Measurements from ENCODE around the gene ISYNA1. TPM values are rescaled to one million over a fixed set of nuclear protein-coding genes. Genes with fewer than 3 reads are reported as not detected.

The ISYNA1 gene
- total and polyA plus RNA-seq, 10 of the 15 experiments (the other 5 are each of a cell fraction or from before 2014, with no cell fraction given) = 1.9 to 37.0 (median 9.1) TPM

- in situ Hi-C loops (cut with MboI) = loop anchor here (10.0 to 25.0 kb wide), 2 partner anchors 222 to 410 kb away; no protein-coding TSS in a partner anchor
- H3K9ac ChIP-seq (ENCODE audit: control insufficient read depth, insufficient read depth, low read length) = no peak overlapping the region
- FAIRE-seq = no peak
- ChIA-PET POLR2A (interaction anchor here (0.6 kb wide), 1 partner anchor 455 kb away, joined by 4 read pairs; no protein-coding TSS in a partner anchor), CTCF (interaction anchor here (0.5 to 2.4 kb wide), 4 partner anchors 9 to 224 kb away, joined by 3 to 12 read pairs (median 6); no protein-coding TSS in a partner anchor), SMC1A (ENCODE audit: uncharacterized antibody, unreplicated experiment) (no interaction called here), RAD21 (ENCODE audit: unreplicated experiment) (interaction anchor here (0.6 to 1.4 kb wide), 3 partner anchors 68 to 932 kb away, joined by 3 to 4 read pairs (median 3); no protein-coding TSS in a partner anchor)
- no peak for DNase-seq (ENCODE audit: low read depth, low spot score)
- BruUV-seq (replicated peaks) = no TSS peak
- H3K4me3 ChIP-seq = no peak overlapping the region
- no peak overlapping the region for H3K27ac ChIP-seq (ENCODE audit: control insufficient read depth, insufficient read depth)
- ATAC-seq = no peak
- no peak for TF ChIP-seq ZNF207 (IDR thresholded peaks at IDR 0.05; ENCODE audit: borderline replicate concordance)
- no peak for TF ChIP-seq RB1 (IDR thresholded peaks at IDR 0.05; ENCODE audit: borderline replicate concordance)
- TF ChIP-seq, protein P1, sequence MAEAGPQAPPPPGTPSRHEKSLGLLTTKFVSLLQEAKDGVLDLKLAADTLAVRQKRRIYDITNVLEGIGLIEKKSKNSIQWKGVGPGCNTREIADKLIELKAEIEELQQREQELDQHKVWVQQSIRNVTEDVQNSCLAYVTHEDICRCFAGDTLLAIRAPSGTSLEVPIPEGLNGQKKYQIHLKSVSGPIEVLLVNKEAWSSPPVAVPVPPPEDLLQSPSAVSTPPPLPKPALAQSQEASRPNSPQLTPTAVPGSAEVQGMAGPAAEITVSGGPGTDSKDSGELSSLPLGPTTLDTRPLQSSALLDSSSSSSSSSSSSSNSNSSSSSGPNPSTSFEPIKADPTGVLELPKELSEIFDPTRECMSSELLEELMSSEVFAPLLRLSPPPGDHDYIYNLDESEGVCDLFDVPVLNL (IDR thresholded peaks at IDR 0.05; ENCODE audit: low read depth, low read length) = no peak
- no peak for TF ChIP-seq ATF2 (IDR thresholded peaks at IDR 0.05; ENCODE audit: low read length)
- no peak for TF ChIP-seq EED (IDR thresholded peaks at IDR 0.05; ENCODE audit: low read depth)
- no peak for TF ChIP-seq TAF1 (IDR thresholded peaks at IDR 0.05; ENCODE audit: borderline replicate concordance, low read depth, low read length)
- no peak for TF ChIP-seq NBN (IDR thresholded peaks at IDR 0.05)
- TF ChIP-seq BHLHE40 (IDR thresholded peaks at IDR 0.05; ENCODE audit: borderline replicate concordance in 1 of 2, low read depth in 2 of 2, low read length in 1 of 2) = no peak
- TF ChIP-seq, protein P2, sequence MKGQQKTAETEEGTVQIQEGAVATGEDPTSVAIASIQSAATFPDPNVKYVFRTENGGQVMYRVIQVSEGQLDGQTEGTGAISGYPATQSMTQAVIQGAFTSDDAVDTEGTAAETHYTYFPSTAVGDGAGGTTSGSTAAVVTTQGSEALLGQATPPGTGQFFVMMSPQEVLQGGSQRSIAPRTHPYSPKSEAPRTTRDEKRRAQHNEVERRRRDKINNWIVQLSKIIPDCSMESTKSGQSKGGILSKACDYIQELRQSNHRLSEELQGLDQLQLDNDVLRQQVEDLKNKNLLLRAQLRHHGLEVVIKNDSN (IDR thresholded peaks at IDR 0.05; ENCODE audit: borderline replicate concordance, extremely low read length, insufficient read depth, low read depth, low read length) = no peak
- no peak for TF ChIP-seq YBX1 (IDR thresholded peaks at IDR 0.05)
- no peak for TF ChIP-seq YY1 (IDR thresholded peaks at IDR 0.05; ENCODE audit: low read depth, low read length)
- no peaks in the 10 kb centered on the region for H3K9me3 ChIP-seq (replicated peaks; ENCODE audit: control insufficient read depth, insufficient read depth, low read length)
- WGBS (ENCODE audit: insufficient coverage, insufficient replicate concordance, low lambda C conversion rate, missing lambda C conversion rate) = 47% methylated on average over 3 of the region's 3 CpGs
- intact Hi-C loops (cut with micrococcal nuclease; ENCODE audit: unreplicated experiment) = loop anchor here (10.0 kb wide), 1 partner anchor 392 kb away; no protein-coding TSS in a partner anchor
- H2AFZ ChIP-seq (ENCODE audit: control insufficient read depth, low read depth, low read length) = no peak overlapping the region
- no peaks in the 10 kb centered on the region for H4K20me1 ChIP-seq (ENCODE audit: control insufficient read depth, insufficient read depth)
- no peaks in the 10 kb centered on the region for H3K27me3 ChIP-seq (replicated peaks in 1 of 2; ENCODE audit: control insufficient read depth in 2 of 2, insufficient read depth in 2 of 2, low read length in 1 of 2)
- H3K4me1 ChIP-seq (ENCODE audit: control insufficient read depth, insufficient read depth, low read length) = no peaks in the 10 kb centered on the region
- no peaks in the 10 kb centered on the region for H3K79me2 ChIP-seq (ENCODE audit: control insufficient read depth, insufficient read depth, low read length)
- H3K36me3 ChIP-seq (ENCODE audit: control insufficient read depth in 2 of 2, insufficient read depth in 2 of 2, low read length in 1 of 2) = peaks cover 17 to 33% of the 10 kb centered on the region in 2 experiments; a peak in 3 of 4 replicates
- no peak overlapping the region for H3K4me2 ChIP-seq (ENCODE audit: control insufficient read depth, insufficient read depth)
These were observed 14.5 kb upstream of the ISYNA1 start for GRCh38 chr19:18452386-18452785.
